Embryonic facial prominence (tissue), 1 donor: ENCODE measurements around the gene SLC2A10.

Experiments
- DNase-seq: peaks from one replicate; pipeline ENCODE4 v3.0.0-alpha.2; 2016; ENCODE audit errors: extremely low spot score

SLC2A10 gene

GRCh38 chr20:46770330-46771194 is 61.1 kb downstream of the SLC2A10 start:
- no peak for DNase-seq

DNA sequence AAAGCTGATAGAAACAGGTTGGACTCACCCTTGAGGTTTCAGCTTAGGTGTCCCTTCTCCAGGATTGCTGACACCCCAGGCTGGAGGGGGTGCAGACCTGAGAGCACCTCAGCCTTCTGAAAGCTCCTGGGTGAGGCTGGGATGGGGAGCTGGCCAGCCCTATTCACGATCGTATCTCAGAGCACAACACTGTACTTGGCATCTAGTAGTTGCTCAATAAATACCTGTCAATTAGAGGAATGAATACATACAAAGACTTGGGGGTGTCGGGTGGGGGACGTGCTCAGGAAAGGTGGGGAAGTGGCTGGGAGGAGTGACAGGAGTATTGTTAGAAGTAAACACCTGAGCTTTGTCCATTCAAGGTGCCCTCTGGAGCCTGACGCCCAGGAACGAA is 61.7 kb downstream of the SLC2A10 start:
- DNase-seq = no peak

DNA sequence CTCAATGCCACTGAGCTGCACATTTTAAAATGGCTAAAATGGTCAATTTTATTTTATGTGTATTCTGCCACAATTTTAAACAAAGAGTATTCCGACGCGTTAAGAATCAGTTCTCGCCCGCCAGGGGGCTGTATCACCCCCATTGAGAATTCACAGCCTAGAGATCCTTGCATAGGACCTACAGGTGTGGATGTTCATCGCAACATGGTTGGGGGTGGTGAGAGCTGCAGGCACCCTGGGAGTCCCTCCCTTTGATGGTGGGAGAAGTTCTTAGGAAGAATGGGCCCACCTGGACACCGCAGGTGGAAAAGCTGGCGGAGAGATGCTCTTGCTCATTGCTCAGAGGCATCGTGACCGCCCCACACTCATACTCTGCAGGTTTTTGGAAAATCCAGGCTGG is 63.5 kb downstream of the SLC2A10 start:
- DNase-seq = no peak

DNA sequence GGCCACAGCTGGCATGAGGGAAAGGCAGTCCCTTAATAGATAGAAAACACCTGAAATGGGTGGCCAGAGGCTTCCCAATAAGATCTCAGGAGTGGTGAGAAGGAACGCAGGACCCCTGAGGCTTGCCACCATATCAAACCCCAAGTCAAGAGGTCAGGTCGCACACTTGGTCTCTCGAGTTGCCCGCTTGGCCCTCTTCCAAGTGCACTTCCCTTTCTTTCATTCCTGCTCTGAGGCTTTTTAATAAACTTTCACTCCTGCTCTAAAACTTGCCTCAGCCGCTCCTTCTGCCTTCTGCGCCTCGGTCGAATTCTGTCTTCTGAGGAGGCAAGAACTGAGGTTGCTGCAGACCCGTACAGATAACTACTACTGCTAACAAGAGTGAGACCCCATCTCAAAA is 64.2 kb downstream of the SLC2A10 start:
- no peak for DNase-seq

- no peak for DNase-seq
Measured at GRCh38 chr20:46774236-46774635, 64.8 kb downstream of the SLC2A10 start.

DNA sequence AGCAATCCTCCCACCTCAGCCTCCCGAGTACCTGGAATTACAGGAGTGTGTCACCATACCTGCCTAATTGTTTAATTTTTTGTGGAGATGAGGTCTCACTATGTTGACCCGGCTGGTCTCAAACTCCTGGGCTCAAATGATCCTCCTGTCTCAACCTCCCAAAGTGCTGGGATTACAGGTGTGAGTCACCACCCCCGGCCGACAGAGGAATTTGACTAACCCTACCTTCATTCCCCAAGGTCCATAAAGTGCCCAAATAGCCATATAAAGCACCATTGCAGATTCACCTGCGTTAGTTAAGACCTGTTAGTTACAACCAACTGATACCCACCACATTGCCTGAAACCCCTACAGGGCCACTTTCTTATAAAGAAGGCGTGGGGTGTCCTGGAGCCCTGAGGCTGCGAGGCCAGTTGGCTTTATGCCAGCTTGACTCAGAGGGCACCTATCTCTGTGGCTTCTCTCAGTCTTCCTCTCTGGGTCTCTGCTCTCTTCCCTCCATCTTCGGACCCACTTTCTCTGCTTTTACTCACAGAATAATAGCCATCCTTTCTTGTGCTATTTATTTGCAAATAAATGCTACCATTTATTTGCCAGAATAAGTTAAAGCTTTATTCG is 65.6 kb downstream of the SLC2A10 start:
- no peak for DNase-seq

DNA sequence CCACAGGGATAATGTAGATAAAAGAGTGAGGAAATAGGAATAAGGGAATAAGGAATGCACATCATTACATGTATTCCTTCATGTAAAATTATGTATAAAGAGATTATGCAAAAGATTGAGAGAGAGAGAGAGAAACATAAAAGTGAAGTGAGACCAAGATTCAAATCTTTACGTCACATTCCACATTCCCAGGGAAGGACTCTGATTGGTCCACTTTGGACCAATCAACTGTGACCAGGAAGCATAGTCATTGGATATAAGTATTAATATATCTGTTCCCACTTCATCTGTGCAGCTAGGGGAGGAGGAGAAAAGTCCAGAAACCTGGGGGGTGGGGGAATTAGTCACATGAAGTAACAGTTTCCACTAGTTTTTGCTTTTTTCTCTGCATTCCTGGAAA is 66.4 kb downstream of the SLC2A10 start:
- no peak for DNase-seq

DNA sequence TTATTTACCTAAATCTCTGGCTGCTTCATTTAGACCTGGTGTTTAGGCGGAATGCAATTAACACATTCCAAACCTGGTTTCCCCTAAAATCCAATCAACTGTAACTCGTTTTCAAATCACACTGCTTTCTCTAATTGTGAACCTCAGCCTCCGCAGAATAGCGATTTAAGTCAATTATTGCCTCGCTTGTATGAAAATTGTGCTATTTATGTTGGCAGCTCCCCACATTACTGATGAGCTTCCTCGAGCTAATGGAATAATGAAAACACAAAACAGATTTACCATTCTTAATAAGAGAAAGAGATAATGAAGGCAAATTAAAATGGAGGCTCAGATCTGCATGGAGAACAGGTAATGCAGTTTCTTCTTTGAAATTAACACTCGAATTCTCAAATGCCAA is 67.9 kb downstream of the SLC2A10 start:
- DNase-seq = no peak

DNA sequence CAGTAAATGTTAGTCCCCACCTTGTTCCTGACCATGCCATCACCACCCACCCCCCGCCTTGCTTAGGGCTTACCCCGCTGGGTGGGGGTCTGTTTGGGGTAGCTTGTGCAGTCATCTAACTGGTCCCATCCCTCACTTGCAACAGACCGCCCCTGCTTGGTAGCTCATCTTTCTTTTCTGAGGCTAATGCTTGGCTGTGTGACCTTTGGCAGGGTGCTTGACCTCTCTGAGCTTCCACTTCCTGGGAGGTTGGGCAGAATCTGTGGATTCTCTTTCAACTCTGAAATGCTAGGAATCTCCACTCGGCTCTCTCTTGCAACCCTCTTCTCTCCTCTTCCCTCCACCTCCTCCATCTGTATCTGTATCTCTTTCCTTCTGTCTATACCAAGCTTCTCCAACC is 70.4 kb downstream of the SLC2A10 start:
- no peak for DNase-seq

DNA sequence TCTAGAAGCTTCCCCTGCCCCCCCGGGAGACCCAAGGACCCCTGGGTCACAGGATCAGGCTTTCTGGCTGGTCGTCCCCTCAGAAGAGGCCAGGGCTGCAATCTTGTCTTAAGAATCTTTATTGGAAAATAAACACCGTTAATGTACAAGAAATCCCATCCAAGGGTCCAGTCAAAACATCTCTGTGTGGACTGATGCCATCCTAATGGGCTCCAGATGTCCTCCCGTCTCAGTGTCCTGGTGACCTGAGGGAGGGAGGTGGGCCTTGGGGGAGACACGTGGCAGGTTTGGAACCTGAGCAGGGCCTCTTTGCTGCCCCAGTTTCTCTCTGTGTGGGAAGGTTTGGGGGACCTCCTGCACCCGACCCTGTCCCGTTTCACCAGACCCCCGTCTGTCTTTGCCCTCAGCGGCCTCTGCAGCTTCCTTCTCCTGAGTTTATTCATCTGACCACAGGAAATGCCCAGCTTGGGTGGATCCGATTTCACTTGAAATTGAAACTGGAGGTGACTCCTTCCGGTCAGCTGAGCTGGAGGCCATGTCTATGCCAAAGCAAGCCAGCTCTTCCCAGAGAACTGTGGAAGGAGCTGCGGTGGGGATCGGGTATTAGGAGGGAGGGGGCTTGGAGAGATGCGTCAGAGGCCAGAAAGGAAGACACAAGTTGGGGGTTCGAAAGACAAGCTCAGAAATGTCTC is 75.1 kb downstream of the SLC2A10 start:
- DNase-seq = no peak
